Measurements from ENCODE around the gene KDM1B.

DNA sequence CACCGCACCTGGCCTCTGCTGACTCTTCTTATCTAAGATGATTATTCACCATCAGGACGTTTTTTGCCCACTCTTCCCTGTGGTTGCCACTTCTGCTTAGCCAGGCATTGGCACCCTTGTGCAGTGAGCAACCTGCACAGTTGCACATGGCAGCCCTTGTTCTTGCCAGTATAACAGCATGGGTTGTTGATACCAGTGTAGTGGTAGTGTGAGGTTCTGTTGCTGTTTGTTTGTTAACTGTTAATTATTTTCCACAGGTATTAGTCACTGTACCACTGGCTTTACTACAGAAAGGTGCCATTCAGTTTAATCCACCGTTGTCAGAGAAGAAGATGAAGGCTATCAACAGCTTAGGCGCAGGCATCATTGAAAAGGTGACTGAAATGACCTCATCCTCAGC lies 57.0 kb downstream of the KDM1B start:
- TF ChIP-seq, protein P1, sequence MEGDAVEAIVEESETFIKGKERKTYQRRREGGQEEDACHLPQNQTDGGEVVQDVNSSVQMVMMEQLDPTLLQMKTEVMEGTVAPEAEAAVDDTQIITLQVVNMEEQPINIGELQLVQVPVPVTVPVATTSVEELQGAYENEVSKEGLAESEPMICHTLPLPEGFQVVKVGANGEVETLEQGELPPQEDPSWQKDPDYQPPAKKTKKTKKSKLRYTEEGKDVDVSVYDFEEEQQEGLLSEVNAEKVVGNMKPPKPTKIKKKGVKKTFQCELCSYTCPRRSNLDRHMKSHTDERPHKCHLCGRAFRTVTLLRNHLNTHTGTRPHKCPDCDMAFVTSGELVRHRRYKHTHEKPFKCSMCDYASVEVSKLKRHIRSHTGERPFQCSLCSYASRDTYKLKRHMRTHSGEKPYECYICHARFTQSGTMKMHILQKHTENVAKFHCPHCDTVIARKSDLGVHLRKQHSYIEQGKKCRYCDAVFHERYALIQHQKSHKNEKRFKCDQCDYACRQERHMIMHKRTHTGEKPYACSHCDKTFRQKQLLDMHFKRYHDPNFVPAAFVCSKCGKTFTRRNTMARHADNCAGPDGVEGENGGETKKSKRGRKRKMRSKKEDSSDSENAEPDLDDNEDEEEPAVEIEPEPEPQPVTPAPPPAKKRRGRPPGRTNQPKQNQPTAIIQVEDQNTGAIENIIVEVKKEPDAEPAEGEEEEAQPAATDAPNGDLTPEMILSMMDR (IDR thresholded peaks at IDR 0.05) = no peak
- no peak for TF ChIP-seq POLR2A (IDR thresholded peaks at IDR 0.05)
